BLaER1 (cell line): ENCODE results near the gene MED28.

Source experiments
- H3K27ac ChIP-seq: shearing (Covaris generic); formaldehyde crosslinking; 2 replicates; pipeline ENCODE4 v1.8.1; 2022
- H3K27me3 ChIP-seq: shearing (Covaris generic); formaldehyde crosslinking; 2 replicates; pipeline ENCODE4 v1.8.1; 2022
- H3K36me3 ChIP-seq: shearing (Covaris generic); formaldehyde crosslinking; 2 replicates; pipeline ENCODE4 v1.8.1; 2022
- H3K4me1 ChIP-seq: shearing (Covaris generic); formaldehyde crosslinking; 2 replicates; pipeline ENCODE4 v1.8.1; 2022
- H3K4me2 ChIP-seq: shearing (Covaris generic); formaldehyde crosslinking; 2 replicates; pipeline ENCODE4 v1.8.1; 2022
- H3K4me3 ChIP-seq: shearing (Covaris generic); formaldehyde crosslinking; 2 replicates; pipeline ENCODE4 v1.8.1; 2022
- H3K9ac ChIP-seq: shearing (Covaris generic); formaldehyde crosslinking; 2 replicates; pipeline ENCODE4 v1.8.1; 2022
- H3K9me3 ChIP-seq: shearing (Covaris generic); formaldehyde crosslinking; 2 replicates; pipeline ENCODE4 v1.8.1; 2022
- H4K20me1 ChIP-seq: shearing (Covaris generic); formaldehyde crosslinking; 2 replicates; pipeline ENCODE4 v1.8.1; 2022
- Cebpa-rat ChIP-seq: shearing (Covaris generic); IDR thresholded peaks from 2 replicates; pipeline ENCODE4 v1.8.1; 2022

Gene MED28

GRCh38 chr4:17616283-17616682 lies 1.8 kb downstream of the MED28 start:
- Histone ChIP-seq H3K27me3 (no peaks in the 10 kb centered on the region), H4K20me1 (peaks cover 63% of the 10 kb centered on the region), H3K9me3 (no peaks in the 10 kb centered on the region), H3K4me1 (peaks cover 51% of the 10 kb centered on the region), H3K4me3 (peak overlapping the region; percentile 86; the same call in 1 of the 2 replicates), H3K27ac (no peak overlapping the region), H3K4me2 (peak overlapping the region; percentile 91), H3K9ac (peak overlapping the region; percentile 12), H3K36me3 (peaks cover 51% of the 10 kb centered on the region)
- TF ChIP-seq Cebpa-rat = no peak

GRCh38 chr4:17618926-17619325 lies 4.5 kb downstream of the MED28 start:
- H3K4me2 ChIP-seq = peak overlapping the region; percentile 91
- TF ChIP-seq Cebpa-rat = no peak
- no peaks in the 10 kb centered on the region for H3K9me3 ChIP-seq
- H3K9ac ChIP-seq = peak overlapping the region; percentile 36; the same call in 1 of the 2 replicates
- H3K36me3 ChIP-seq = peaks cover 78% of the 10 kb centered on the region
- H3K4me3 ChIP-seq = no peak overlapping the region
- H4K20me1 ChIP-seq = peaks cover 88% of the 10 kb centered on the region
- H3K4me1 ChIP-seq = peaks cover 42% of the 10 kb centered on the region
- H3K27ac ChIP-seq = no peak overlapping the region; the same call in 1 of the 2 replicates
- H3K27me3 ChIP-seq = no peaks in the 10 kb centered on the region

- TF ChIP-seq Cebpa-rat = no peak
- Histone ChIP-seq H3K4me3 (no peak overlapping the region), H3K9me3 (no peaks in the 10 kb centered on the region), H3K4me1 (peaks cover 41% of the 10 kb centered on the region), H3K36me3 (peaks cover 84% of the 10 kb centered on the region), H3K27ac (no peak overlapping the region), H3K9ac (no peak overlapping the region), H3K27me3 (no peaks in the 10 kb centered on the region), H4K20me1 (peaks cover 95% of the 10 kb centered on the region), H3K4me2 (no peak overlapping the region)
Observed at GRCh38 chr4:17619416-17620105, 5.1 kb downstream of the MED28 start.

GRCh38 chr4:17623451-17624001 lies 9.1 kb downstream of the MED28 start:
- peaks cover 8% of the 10 kb centered on the region for H3K4me1 ChIP-seq
- no peak overlapping the region for H3K9ac ChIP-seq
- H3K27me3 ChIP-seq = no peaks in the 10 kb centered on the region
- no peak overlapping the region for H3K4me3 ChIP-seq
- H3K27ac ChIP-seq = no peak overlapping the region
- H4K20me1 ChIP-seq = peaks cover 96% of the 10 kb centered on the region
- peaks cover 100% of the 10 kb centered on the region for H3K36me3 ChIP-seq
- H3K9me3 ChIP-seq = no peaks in the 10 kb centered on the region
- TF ChIP-seq Cebpa-rat = no peak
- no peak overlapping the region for H3K4me2 ChIP-seq

GRCh38 chr4:17624821-17625220 lies 10.4 kb downstream of the MED28 start:
- Histone ChIP-seq H3K4me3 (no peak overlapping the region), H3K36me3 (peaks cover 100% of the 10 kb centered on the region), H3K4me1 (no peaks in the 10 kb centered on the region), H3K9ac (no peak overlapping the region), H3K9me3 (no peaks in the 10 kb centered on the region), H4K20me1 (peaks cover 96% of the 10 kb centered on the region), H3K27ac (no peak overlapping the region), H3K27me3 (no peaks in the 10 kb centered on the region), H3K4me2 (no peak overlapping the region)
- no peak for TF ChIP-seq Cebpa-rat

GRCh38 chr4:17630228-17630627 lies 15.8 kb downstream of the MED28 start:
- H3K9ac ChIP-seq = no peak overlapping the region
- H3K27ac ChIP-seq = no peak overlapping the region
- H3K9me3 ChIP-seq = no peaks in the 10 kb centered on the region
- H3K4me3 ChIP-seq = no peak overlapping the region
- no peak overlapping the region for H3K4me2 ChIP-seq
- no peak for TF ChIP-seq Cebpa-rat
- H4K20me1 ChIP-seq = peaks cover 87% of the 10 kb centered on the region
- H3K27me3 ChIP-seq = no peaks in the 10 kb centered on the region
- H3K36me3 ChIP-seq = peaks cover 100% of the 10 kb centered on the region
- H3K4me1 ChIP-seq = 0 out of 2 replicates have a peak, but pooled peaks cover 7% of the 10 kb centered on the region

GRCh38 chr4:17633600-17633999 lies 19.2 kb downstream of the MED28 start:
- no peak for TF ChIP-seq Cebpa-rat
- Histone ChIP-seq H4K20me1 (peaks cover 86% of the 10 kb centered on the region), H3K9me3 (no peaks in the 10 kb centered on the region), H3K9ac (no peak overlapping the region), H3K27me3 (no peaks in the 10 kb centered on the region), H3K36me3 (peaks cover 92% of the 10 kb centered on the region), H3K4me1 (peaks cover 18% of the 10 kb centered on the region; the same call in 1 of the 2 replicates), H3K4me3 (no peak overlapping the region), H3K4me2 (no peak overlapping the region), H3K27ac (no peak overlapping the region)

GRCh38 chr4:17635056-17635455 lies 20.6 kb downstream of the MED28 start:
- Histone ChIP-seq H3K4me3 (no peak overlapping the region), H3K4me2 (no peak overlapping the region), H3K27ac (no peak overlapping the region), H3K4me1 (peaks cover 27% of the 10 kb centered on the region), H3K9me3 (no peaks in the 10 kb centered on the region), H3K9ac (no peak overlapping the region), H3K27me3 (no peaks in the 10 kb centered on the region), H4K20me1 (peaks cover 73% of the 10 kb centered on the region), H3K36me3 (peaks cover 88% of the 10 kb centered on the region)
- TF ChIP-seq Cebpa-rat = no peak

GRCh38 chr4:17636341-17636695 lies 21.9 kb downstream of the MED28 start:
- Histone ChIP-seq H4K20me1 (peaks cover 69% of the 10 kb centered on the region), H3K36me3 (peaks cover 76% of the 10 kb centered on the region), H3K4me2 (no peak overlapping the region), H3K9me3 (no peaks in the 10 kb centered on the region), H3K4me1 (peaks cover 36% of the 10 kb centered on the region), H3K9ac (no peak overlapping the region), H3K27ac (no peak overlapping the region), H3K4me3 (no peak overlapping the region), H3K27me3 (no peaks in the 10 kb centered on the region)
- no peak for TF ChIP-seq Cebpa-rat

- Histone ChIP-seq H3K36me3 (peaks cover 69% of the 10 kb centered on the region), H3K4me2 (no peak overlapping the region), H3K27me3 (no peaks in the 10 kb centered on the region), H3K9me3 (no peaks in the 10 kb centered on the region), H3K4me1 (peaks cover 36% of the 10 kb centered on the region), H3K4me3 (no peak overlapping the region), H3K27ac (no peak overlapping the region), H4K20me1 (peaks cover 63% of the 10 kb centered on the region), H3K9ac (no peak overlapping the region)
- no peak for TF ChIP-seq Cebpa-rat
Observed at GRCh38 chr4:17636696-17637622, 22.5 kb downstream of the MED28 start.
